ENCODE measurements around the gene LILRA2.

- TF ChIP-seq RORB (CRISPR knock-in tag; IDR thresholded peaks at IDR 0.05) (no peak), CTCF (IDR thresholded peaks at IDR 0.05) (no peak), ELF4 (CRISPR knock-in tag; IDR thresholded peaks at IDR 0.05; ENCODE audit: low read depth) (no peak), ESRRA (CRISPR knock-in tag; IDR thresholded peaks at IDR 0.05; ENCODE audit: borderline replicate concordance) (no peak)
Observed at GRCh38 chr19:54607785-54608150, 34.2 kb downstream of the LILRA2 start.

Data from WTC11 (cell line).